GM19397 (cell line): ENCODE data around the gene WNT16.

Source experiments
- ATAC-seq: cut with Tn5 transposase; IDR thresholded peaks from one replicate; pipeline ENCODE4 v1.9.1; 2021; ENCODE audit warnings: mild to moderate bottlenecking, moderate library complexity; ENCODE audit not compliant: unreplicated experiment

Gene WNT16

GRCh38 chr7:121390109-121390508, 61.3 kb downstream of the WNT16 start:
- ATAC-seq: no peak

- ATAC-seq: no peak
These were observed 61.8 kb downstream of the WNT16 start for GRCh38 chr7:121390617-121391016.
